HG03457 (cell line): ENCODE results near the gene SNX17.

Experiments
- ATAC-seq: cut with Tn5 transposase; IDR thresholded peaks from one replicate; pipeline ENCODE4 v1.9.1; 2021; ENCODE audit warnings: moderate number of reproducible peaks; ENCODE audit not compliant: unreplicated experiment

The SNX17 gene

DNA sequence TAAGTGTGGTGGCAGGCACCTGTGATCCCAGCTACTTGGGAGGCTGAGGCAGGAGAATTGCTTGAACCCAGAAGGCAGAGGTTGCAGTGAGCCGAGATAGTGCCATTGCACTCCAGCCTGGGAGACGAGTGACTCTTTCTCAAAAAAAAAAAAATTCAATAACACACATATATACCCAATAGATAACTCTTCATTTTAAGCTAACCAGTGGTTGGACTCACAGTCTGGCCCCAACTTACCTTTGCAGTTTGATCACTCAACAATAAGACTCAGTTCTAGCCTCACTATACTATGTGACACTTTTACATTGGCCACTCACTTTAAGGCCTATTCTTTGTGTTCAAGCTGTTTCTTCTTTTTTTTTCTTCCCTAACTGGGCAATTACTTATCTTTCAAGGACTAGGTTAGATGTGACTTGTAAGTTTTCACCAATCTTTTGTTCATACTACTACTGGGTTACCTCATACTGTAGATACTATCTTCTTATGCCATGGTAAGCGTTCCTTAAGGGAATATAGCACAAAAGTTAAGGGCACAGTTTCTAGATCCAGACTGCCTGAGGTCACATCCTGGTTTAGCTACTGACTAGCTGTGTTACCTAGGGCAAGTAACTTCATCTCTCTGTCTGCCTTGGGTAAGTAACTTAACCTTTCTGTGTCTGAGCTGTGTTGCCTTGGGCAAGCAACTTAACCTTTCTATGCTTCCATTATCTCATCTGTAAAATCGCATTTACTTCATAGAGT lies 7.6 kb upstream of the SNX17 start:
- no peak for ATAC-seq

- no peak for ATAC-seq
Measured at GRCh38 chr2:27363933-27364332, 6.5 kb upstream of the SNX17 start.

DNA sequence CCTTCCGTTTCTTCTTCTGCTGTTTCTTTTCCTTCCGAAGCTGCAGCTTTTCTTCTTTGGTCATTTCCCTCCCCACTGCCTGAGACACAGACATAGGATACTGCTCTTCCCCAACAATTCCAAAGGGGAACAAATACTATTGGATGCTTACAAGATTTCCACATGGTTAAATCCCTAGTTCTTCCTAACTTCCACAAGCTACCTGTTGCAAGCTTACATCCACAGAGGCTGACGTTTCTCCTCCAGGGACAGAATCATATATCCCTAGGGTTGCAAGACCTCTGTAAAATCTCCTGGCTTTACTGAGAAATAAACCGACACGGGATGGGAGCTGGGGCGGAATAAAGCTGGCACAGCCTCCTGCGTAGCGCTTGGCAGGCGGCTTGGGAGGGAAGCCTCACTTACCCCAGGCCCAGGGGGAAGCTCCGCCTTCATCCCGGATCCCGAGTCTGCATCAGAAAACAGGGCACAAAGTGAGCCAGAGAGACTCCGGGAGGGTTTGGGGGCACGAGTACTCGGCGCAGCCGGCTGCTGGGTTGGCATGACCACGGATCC lies 868 bp upstream of the SNX17 start:
- peak; percentile 2 for ATAC-seq

- ATAC-seq: no peak
Measured at GRCh38 chr2:27370816-27371620, 602 bp downstream of the SNX17 start.

DNA sequence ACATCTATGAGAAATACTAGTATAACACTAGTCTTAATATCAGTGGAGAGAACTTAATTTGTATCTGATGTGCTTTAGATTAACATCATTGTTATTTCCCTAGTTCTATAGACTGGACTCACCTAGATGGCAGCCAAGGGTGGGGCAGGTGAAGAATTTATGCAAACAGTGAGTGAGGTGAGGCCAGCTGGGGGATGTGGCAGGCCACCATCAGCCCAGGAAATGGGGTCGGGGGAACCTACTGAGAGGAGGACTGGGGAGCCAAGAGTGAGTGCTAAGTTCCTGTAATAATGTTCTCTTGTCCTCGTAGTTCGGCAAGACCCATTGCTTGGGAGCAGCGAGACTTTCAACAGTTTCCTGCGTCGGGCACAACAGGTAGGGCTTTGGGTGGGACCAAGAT lies 2.5 kb downstream of the SNX17 start:
- ATAC-seq: no peak

GRCh38 chr2:27373567-27373966 lies 3.2 kb downstream of the SNX17 start:
- ATAC-seq: no peak

DNA sequence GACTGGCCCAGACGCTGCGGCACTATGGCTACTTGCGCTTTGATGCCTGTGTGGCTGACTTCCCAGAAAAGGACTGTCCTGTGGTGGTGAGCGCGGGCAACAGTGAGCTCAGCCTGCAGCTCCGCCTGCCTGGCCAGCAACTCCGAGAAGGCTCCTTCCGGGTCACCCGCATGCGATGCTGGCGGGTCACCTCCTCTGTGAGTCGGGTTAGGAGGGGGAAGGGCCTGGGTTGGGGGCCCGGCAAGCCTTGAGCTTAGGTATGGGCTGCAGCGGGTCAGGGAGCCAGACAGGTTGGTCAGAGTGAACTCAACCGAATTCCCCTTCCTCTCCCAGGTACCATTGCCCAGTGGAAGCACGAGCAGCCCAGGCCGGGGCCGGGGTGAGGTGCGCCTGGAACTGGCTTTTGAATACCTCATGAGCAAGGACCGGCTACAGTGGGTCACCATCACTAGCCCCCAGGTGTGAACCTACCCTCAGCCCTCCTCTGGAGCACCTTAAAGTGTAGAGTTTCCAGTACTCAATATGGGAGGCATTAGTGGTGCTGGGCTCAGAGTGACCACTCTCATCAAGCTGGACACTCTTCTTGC lies 5.2 kb downstream of the SNX17 start:
- ATAC-seq: no peak

- no peak for ATAC-seq
Measured at GRCh38 chr2:27376151-27376865, 5.9 kb downstream of the SNX17 start.

DNA sequence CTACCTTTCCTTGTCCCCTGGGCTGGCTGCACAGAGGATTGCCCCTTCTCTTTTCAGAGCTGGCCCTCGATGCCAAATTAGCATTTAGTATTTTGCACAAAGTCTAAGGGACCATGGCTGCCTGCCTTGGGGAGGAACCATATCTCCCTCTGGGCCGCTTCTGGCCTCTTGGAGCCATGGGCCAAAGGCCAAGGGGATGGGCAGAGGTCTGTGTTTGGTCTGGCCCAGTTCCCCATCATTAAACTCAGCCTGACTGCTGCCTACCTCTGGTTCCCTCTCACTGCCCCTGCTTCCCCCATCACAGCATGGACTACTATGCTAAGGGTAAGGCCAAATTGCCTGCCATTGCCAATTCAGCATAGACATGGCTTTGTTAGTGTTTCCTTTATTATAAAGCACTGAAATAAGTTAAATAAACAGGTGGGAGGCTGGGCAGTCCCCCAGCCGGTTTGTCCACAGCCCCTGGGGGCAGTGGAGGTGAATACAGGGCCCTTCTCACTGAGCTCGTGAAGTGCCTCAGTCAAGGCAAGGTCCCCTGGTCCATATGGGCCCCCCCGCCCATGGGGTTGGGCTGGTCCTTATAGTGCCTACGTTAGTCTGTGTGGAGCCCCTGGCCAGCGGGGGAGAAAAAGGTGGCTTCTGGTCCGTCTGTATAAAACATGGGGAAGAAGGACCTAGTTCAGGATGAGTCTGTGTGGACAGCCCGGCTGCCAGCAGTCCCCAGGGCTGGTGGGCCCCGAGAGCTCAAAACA lies 6.6 kb downstream of the SNX17 start:
- no peak for ATAC-seq

- no peak for ATAC-seq
Measured at GRCh38 chr2:27377618-27378095, 7.2 kb downstream of the SNX17 start.

DNA sequence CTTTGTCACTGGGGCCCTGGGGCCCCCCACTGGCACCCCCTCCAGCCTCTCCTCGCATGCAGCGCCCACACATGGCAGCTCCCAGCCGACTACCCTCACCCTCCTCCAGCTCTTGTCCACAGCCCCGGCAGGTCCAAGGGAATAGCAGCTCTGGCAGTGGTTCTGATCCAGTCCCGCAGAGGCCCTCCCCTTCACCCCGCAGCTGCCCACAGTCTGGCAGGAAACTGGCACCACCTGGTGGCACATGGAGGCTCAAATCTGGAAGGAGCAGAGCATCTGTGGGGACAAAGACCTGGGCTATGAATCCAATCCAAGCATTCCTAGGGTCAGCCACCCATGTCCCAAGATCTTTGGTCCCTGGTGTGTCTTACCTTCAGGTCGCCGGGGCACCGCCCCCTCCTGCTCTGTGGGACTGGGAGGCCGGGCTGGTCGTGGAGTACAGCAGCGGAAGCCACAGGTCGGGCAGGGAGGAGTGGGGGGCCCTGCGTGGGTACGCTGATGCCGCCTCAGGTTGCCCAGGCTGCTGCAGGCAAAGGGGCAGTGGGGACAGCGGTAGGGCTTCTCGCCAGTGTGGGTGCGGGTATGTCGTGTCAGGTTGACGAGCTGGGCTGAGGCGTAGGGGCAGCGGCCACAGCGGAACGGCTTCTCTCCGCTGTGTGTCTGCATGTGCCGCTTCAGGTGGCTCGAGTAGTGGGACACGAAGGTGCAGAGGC lies 7.8 kb downstream of the SNX17 start:
- ATAC-seq: no peak

DNA sequence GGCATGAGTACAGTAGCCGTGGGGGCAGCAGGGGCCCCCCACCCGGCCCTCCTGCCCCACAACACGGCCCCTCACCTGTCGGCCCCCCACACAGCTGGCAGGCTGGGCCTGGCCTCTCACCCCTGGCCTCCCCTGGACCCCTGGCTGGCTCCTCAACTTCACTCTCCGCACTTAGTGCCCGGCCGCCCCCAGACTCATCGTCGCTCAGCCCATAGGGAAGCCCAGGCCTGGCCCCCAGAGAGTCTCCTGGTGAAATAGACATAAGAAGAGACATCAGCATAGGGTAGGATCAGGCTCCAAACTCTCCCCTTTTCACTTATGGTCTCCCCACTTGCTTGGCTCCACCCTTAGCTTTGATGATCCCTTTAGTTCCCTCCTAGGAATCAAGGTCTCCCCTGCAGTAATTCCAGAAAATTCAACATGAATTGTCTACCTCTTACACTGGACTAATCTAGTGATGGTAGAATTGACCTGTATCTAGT lies 8.4 kb downstream of the SNX17 start:
- ATAC-seq: no peak

GRCh38 chr2:27379383-27379835 lies 9.0 kb downstream of the SNX17 start:
- no peak for ATAC-seq

DNA sequence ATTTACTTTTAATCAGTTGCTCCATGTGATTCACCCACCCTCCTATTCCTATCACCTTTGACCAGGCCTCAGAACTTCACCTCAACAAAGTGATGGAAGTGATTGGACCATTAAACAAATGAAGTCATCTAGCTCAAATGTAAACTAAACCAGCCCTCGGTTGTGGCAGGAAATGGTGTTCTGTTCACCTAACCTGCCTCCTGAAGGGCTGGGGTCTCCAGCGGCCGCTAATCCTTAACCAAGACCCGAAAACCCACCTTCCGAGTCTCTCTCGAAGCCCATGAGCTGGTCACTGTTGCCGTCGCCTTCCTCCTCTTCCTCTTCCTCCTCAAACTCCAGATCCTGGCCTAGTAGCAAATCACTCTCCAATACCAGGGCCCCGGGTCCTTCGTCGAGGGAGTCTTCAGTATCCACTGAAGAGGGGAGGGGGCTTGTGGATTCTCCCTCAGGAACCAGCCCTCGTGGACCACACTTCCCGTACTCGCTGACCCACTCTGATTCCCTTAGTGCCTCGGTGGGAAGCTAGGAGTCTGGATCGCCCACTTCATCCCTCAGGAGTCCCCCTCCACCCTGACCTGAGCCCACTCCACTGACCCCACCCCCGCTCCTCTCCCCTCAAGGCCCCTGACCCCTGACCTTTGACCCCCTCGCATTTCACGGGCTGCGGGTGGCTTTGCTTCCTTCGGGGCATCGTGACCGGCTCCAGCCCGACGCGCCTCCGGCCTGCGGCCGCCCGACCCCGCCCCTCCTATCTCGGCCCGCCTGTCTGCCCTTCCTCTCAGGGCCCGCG lies 9.6 kb downstream of the SNX17 start:
- ATAC-seq: peak; percentile 22

GRCh38 chr2:27380626-27381545 lies 10.5 kb downstream of the SNX17 start, which contains the start of gene ZNF513:
Gene ZNF513 (minus strand): TSS chr2:27380734. CDS start chr2:27380526, 208 bp downstream.
- ATAC-seq: peak; percentile 70

- no peak for ATAC-seq
Measured at GRCh38 chr2:27381577-27382181, 11.3 kb downstream of the SNX17 start.
